Middle frontal gyrus (tissue), 1 donor: ENCODE results near the gene CATSPER4.

Experiments
- DNase-seq: peaks from one replicate; pipeline ENCODE4 v3.0.0-alpha.2; 2015; ENCODE audit warnings: low spot score; ENCODE audit errors: extremely low spot score

The CATSPER4 gene

GRCh38 chr1:26190373-26190987, at the start of gene CATSPER4:
CATSPER4 (plus strand) TSS chr1:26190602; CDS start chr1:26190628, 26 bp downstream.
- no peak for DNase-seq

- DNase-seq = no peak
Observed at GRCh38 chr1:26142159-26142558, 48.2 kb upstream of the CATSPER4 start.

- peak; percentile 67 for DNase-seq
Observed at GRCh38 chr1:26145041-26145959, 45.1 kb upstream of the CATSPER4 start.

GRCh38 chr1:26145960-26146294, 44.5 kb upstream of the CATSPER4 start:
- no peak for DNase-seq

- DNase-seq = no peak
Observed at GRCh38 chr1:26148887-26149286, 41.5 kb upstream of the CATSPER4 start.

GRCh38 chr1:26153966-26154532, 36.4 kb upstream of the CATSPER4 start:
- no peak for DNase-seq

- DNase-seq = no peak
Observed at GRCh38 chr1:26154750-26155149, 35.7 kb upstream of the CATSPER4 start.

- DNase-seq = no peak
Observed at GRCh38 chr1:26155370-26156284, 34.8 kb upstream of the CATSPER4 start.

GRCh38 chr1:26156285-26157038, 33.9 kb upstream of the CATSPER4 start:
- DNase-seq = no peak

- DNase-seq = no peak
Observed at GRCh38 chr1:26158271-26158907, 32.0 kb upstream of the CATSPER4 start.

- DNase-seq = no peak
Observed at GRCh38 chr1:26158908-26159742, 31.3 kb upstream of the CATSPER4 start, which contains the start of gene FAM110D. FAM110D (plus strand) TSS chr1:26159079; CDS start chr1:26161292, 2,213 bp downstream.

GRCh38 chr1:26159743-26160039, 30.7 kb upstream of the CATSPER4 start:
- no peak for DNase-seq

- no peak for DNase-seq
Observed at GRCh38 chr1:26160527-26161414, 29.6 kb upstream of the CATSPER4 start.

- DNase-seq = no peak
Observed at GRCh38 chr1:26161415-26162219, 28.8 kb upstream of the CATSPER4 start.

GRCh38 chr1:26162220-26162709, 28.1 kb upstream of the CATSPER4 start:
- no peak for DNase-seq

GRCh38 chr1:26163684-26164035, 26.7 kb upstream of the CATSPER4 start:
- DNase-seq = no peak
